NOMO-1 treated with DMSO at 0.1 percent for 48 hours (cell line): Measurements from ENCODE around the gene ARPC1B.
"Not testable (repeated sequence)": the region's sequence is repeated elsewhere in the genome, so short reads cannot be mapped to it uniquely, and the experiment has no call there.

Source experiments
- DNase-seq: peaks from one replicate; lab custom pipeline; 2025; ENCODE audit not compliant: unreplicated experiment; lab: John Stamatoyannopoulos, UW

The ARPC1B gene

GRCh38 chr7:99408379-99409191, 34.1 kb downstream of the ARPC1B start, which contains the start of the genes BUD31 and PDAP1:
TSS of gene BUD31 (plus strand) at chr7:99408969. CDS start at chr7:99411093, 2,124 bp downstream.
TSS of gene PDAP1 (minus strand) at chr7:99408597. CDS start at chr7:99408548, 49 bp downstream.
- peak; percentile 97 for DNase-seq

GRCh38 chr7:99409192-99409572, 34.7 kb downstream of the ARPC1B start:
- DNase-seq = peak; percentile 61

GRCh38 chr7:99409806-99410205, 35.3 kb downstream of the ARPC1B start:
- no peak for DNase-seq

- DNase-seq = no peak
These were observed 36.1 kb downstream of the ARPC1B start for GRCh38 chr7:99410635-99411034.

GRCh38 chr7:99415513-99416127, 41.1 kb downstream of the ARPC1B start:
- peak; percentile 29 for DNase-seq

- no peak for DNase-seq
These were observed 43.7 kb downstream of the ARPC1B start for GRCh38 chr7:99418260-99418659.

- no peak for DNase-seq
These were observed 44.9 kb downstream of the ARPC1B start for GRCh38 chr7:99419323-99420021.

GRCh38 chr7:99420213-99420612, 45.7 kb downstream of the ARPC1B start:
- DNase-seq = no peak

GRCh38 chr7:99420986-99421385, 46.5 kb downstream of the ARPC1B start:
- DNase-seq = no peak

- DNase-seq = no peak
These were observed 47.7 kb downstream of the ARPC1B start for GRCh38 chr7:99422186-99422585.

GRCh38 chr7:99422625-99423024, 48.1 kb downstream of the ARPC1B start:
- no peak for DNase-seq

GRCh38 chr7:99424932-99425730, 50.6 kb downstream of the ARPC1B start:
- DNase-seq = no peak

- no peak for DNase-seq
These were observed 54.5 kb downstream of the ARPC1B start for GRCh38 chr7:99428972-99429566.

- no peak for DNase-seq
These were observed 55.2 kb downstream of the ARPC1B start for GRCh38 chr7:99429756-99430155.

GRCh38 chr7:99431756-99432540, 57.4 kb downstream of the ARPC1B start:
- not testable (repeated sequence) for DNase-seq

- no peak for DNase-seq
These were observed 58.6 kb downstream of the ARPC1B start for GRCh38 chr7:99433158-99433557.

- DNase-seq = peak; percentile 14
These were observed 63.5 kb downstream of the ARPC1B start for GRCh38 chr7:99437946-99438572.

GRCh38 chr7:99438573-99439480, 64.3 kb downstream of the ARPC1B start, which contains the start of the genes CPSF4 and PTCD1:
TSS of gene CPSF4 (plus strand) at chr7:99438943. CDS start at chr7:99439083, 140 bp downstream.
TSS of gene PTCD1 (minus strand) at chr7:99438798. CDS start at chr7:99435242, 3,556 bp downstream.
- peak; percentile 98 for DNase-seq
